ENCODE measurements around the gene ATXN7L1.

ATXN7L1 gene

DNA sequence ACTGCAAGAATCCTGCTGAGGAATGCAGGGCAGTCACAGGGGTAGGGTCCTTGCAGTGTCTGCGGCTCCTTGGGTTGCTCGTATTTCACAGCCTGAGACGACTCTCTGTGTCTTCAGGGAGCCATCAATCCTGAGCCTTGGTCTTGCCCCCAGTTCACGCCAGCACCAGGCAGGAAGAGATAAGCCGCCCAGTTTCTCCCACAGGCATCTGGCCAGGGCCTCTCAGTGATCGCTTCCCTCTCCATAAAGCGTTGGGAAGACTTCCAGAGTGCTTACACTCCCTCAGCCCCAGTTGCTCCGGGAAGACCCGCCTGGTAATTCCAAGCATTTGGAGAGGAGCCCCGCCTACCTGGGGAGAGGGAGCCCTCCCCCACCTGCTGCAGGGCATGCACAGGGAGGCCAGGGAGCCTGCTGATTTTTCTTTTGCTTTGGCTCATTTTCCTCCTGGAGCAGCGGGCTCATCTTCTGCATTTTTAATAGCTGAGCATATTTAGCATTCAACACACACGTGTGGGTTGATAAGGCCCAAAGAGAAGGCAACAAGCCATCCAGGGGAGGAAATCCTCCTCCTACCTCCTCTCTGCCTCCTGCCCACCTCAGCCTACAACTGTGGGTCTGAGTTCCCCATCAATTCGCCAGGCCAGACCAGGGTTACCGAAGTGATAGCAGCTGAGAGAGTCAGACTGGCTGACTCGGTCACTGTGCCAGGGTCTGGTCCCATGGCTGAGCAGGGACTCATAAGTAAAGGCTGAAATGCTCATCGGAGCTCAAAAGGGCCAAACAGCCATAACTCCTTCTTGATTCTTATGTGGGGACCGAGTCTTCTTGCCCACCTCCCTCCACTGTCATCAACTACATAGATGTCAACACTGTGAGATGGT is 220.7 kb downstream of the ATXN7L1 start:
- Histone ChIP-seq H3K4me3 (ENCODE audit: low read length) (no peak overlapping the region), H3K36me3 (replicated peaks; ENCODE audit: insufficient read depth, low read length) (no peaks in the 10 kb centered on the region), H3F3A (ENCODE audit: insufficient read depth, low read length) (no peaks in the 10 kb centered on the region), H4K20me1 (ENCODE audit: insufficient read depth, low read length) (no peaks in the 10 kb centered on the region), H3K27me3 (replicated peaks; ENCODE audit: insufficient read depth, low read length) (no peaks in the 10 kb centered on the region), H3K9me2 (replicated peaks; ENCODE audit: insufficient read depth, low read length) (no peaks in the 10 kb centered on the region), H3K9ac (ENCODE audit: low read length) (no peak overlapping the region), H3K79me2 (ENCODE audit: low read length) (no peaks in the 10 kb centered on the region), H2AFZ (ENCODE audit: low read length) (no peak overlapping the region), H3K27ac (ENCODE audit: low read length) (no peak overlapping the region), H3K9me3 (replicated peaks; ENCODE audit: insufficient read depth, low read length) (no peaks in the 10 kb centered on the region), H3K4me1 (ENCODE audit: low read length) (no peaks in the 10 kb centered on the region), H3K4me2 (ENCODE audit: low read depth, low read length) (no peak overlapping the region)
- DNase-seq, result no peak
- no peak for TF ChIP-seq EZH2 (optimal IDR thresholded peaks at IDR 0.05; ENCODE audit: low read depth, low read length)
- TF ChIP-seq CTCF (IDR thresholded peaks at IDR 0.05; ENCODE audit: low read length), result no peak
- no peak for TF ChIP-seq EZH2phosphoT487 (IDR thresholded peaks at IDR 0.05; ENCODE audit: low read length)

DNA sequence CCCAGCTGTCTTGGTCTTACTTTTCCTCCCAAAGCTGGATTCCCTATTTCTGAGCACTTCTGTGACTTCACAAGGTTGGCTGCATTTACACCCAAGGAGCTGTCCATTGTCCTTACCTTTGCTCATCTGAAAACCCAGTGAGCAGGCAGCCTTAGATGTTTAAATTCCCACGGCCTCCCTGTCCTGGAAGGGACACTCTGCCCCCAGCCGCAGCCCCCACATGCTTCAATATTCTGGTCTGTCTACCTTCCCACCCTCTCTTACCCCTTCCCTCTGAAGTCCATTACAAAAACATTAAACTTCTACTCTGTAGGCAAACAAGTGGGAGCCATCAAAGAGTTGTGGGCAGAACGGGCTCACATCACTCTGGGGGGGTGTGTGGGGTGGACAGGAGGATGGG is 221.3 kb downstream of the ATXN7L1 start:
- no peak overlapping the region for H3K27ac ChIP-seq (ENCODE audit: low read length)

GRCh38 chr7:105654095-105654686 is 222.2 kb downstream of the ATXN7L1 start:
- Histone ChIP-seq H3K4me2 (ENCODE audit: low read depth, low read length) (no peak overlapping the region), H4K20me1 (ENCODE audit: insufficient read depth, low read length) (no peaks in the 10 kb centered on the region), H3K9ac (ENCODE audit: low read length) (no peak overlapping the region), H3K27ac (ENCODE audit: low read length) (no peak overlapping the region), H3K36me3 (replicated peaks; ENCODE audit: insufficient read depth, low read length) (no peaks in the 10 kb centered on the region), H3K9me2 (replicated peaks; ENCODE audit: insufficient read depth, low read length) (no peaks in the 10 kb centered on the region), H3K4me3 (ENCODE audit: low read length) (no peak overlapping the region), H3F3A (ENCODE audit: insufficient read depth, low read length) (no peaks in the 10 kb centered on the region), H3K4me1 (ENCODE audit: low read length) (no peaks in the 10 kb centered on the region), H3K27me3 (replicated peaks; ENCODE audit: insufficient read depth, low read length) (no peaks in the 10 kb centered on the region), H3K9me3 (replicated peaks; ENCODE audit: insufficient read depth, low read length) (no peaks in the 10 kb centered on the region), H2AFZ (ENCODE audit: low read length) (no peak overlapping the region), H3K79me2 (ENCODE audit: low read length) (no peaks in the 10 kb centered on the region)
- DNase-seq, result no peak
- TF ChIP-seq EZH2phosphoT487 (IDR thresholded peaks at IDR 0.05; ENCODE audit: low read length) (no peak), EZH2 (optimal IDR thresholded peaks at IDR 0.05; ENCODE audit: low read depth, low read length) (no peak), CTCF (IDR thresholded peaks at IDR 0.05; ENCODE audit: low read length) (no peak)

More for the DNA sequence above, 221.3 kb downstream of the ATXN7L1 start:
- no peaks in the 10 kb centered on the region for H3K9me3 ChIP-seq (replicated peaks; ENCODE audit: insufficient read depth, low read length)
- H3K79me2 ChIP-seq (ENCODE audit: low read length), result no peaks in the 10 kb centered on the region
- H2AFZ ChIP-seq (ENCODE audit: low read length), result no peak overlapping the region
- no peaks in the 10 kb centered on the region for H4K20me1 ChIP-seq (ENCODE audit: insufficient read depth, low read length)
- no peak overlapping the region for H3K4me3 ChIP-seq (ENCODE audit: low read length)
- peak; percentile 11 for DNase-seq
- H3F3A ChIP-seq (ENCODE audit: insufficient read depth, low read length), result no peaks in the 10 kb centered on the region
- H3K9me2 ChIP-seq (replicated peaks; ENCODE audit: insufficient read depth, low read length), result no peaks in the 10 kb centered on the region
- H3K36me3 ChIP-seq (replicated peaks; ENCODE audit: insufficient read depth, low read length), result no peaks in the 10 kb centered on the region
- no peak overlapping the region for H3K9ac ChIP-seq (ENCODE audit: low read length)
- no peak for TF ChIP-seq EZH2phosphoT487 (IDR thresholded peaks at IDR 0.05; ENCODE audit: low read length)
- TF ChIP-seq EZH2 (optimal IDR thresholded peaks at IDR 0.05; ENCODE audit: low read depth, low read length), result no peak
- no peak for TF ChIP-seq CTCF (IDR thresholded peaks at IDR 0.05; ENCODE audit: low read length)
- no peaks in the 10 kb centered on the region for H3K27me3 ChIP-seq (replicated peaks; ENCODE audit: insufficient read depth, low read length)
- H3K4me1 ChIP-seq (ENCODE audit: low read length), result no peaks in the 10 kb centered on the region
- no peak overlapping the region for H3K4me2 ChIP-seq (ENCODE audit: low read depth, low read length)

Data from MM.1S (cell line).